ENCODE results near the gene LRMDA. TPM values are rescaled to one million over a fixed set of nuclear protein-coding genes. Genes with fewer than 3 reads are reported as not detected.

The LRMDA gene
- total and polyA plus RNA-seq, 2 donors from 2014 or later = 23.2 to 48.6 TPM

DNA sequence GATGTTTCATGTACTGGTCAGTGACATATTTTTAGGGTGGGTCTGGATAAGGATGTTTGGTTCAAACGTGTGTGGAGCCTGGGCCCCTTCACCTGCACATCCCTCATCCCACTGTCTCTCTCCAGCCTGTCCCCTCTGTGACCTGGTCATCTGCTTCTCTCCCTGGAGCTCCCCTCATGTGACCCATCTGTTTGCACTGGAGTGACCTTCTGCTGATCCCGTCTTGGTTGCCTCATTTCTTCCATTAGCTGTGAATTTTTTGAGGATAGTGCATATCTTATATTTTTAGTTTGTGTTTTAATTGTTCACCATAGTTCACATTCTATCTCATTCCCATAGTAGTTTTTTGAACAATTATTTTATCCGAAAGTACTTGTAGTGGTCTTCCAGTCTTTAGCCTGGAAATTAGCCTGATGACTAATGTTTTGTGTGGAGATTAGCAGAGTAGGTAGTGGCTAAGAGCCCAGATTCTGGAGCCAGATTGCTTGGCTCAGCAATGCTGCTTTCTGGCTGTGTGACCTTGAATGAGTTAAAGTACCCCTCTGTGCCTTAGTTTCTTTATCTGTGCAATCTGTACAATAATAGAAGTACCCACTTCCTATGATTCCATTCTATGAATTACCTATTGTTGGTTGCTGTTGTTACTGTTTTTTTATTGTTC lies 224.5 kb downstream of the LRMDA start:
- Histone ChIP-seq H3K27me3 (ENCODE audit: control insufficient read depth, insufficient read depth, low read length) (no peaks in the 10 kb centered on the region), H3K9ac (ENCODE audit: low read length in 3 of 3) (no peak overlapping the region), H3K36me3 (ENCODE audit: control insufficient read depth in 2 of 3, insufficient read depth in 3 of 3, low read length in 3 of 3) (no peaks in the 10 kb centered on the region), H3K4me1 (ENCODE audit: control insufficient read depth in 2 of 3, insufficient read depth in 2 of 3, low read depth in 1 of 3, low read length in 3 of 3) (peaks cover 0 to 12% (median 11%) of the 10 kb centered on the region in 3 donors), H3K4me3 (ENCODE audit: low read length in 3 of 3) (no peak overlapping the region), H3K9me3 (ENCODE audit: control insufficient read depth in 2 of 3, insufficient read depth in 1 of 3, low read length in 3 of 3) (no peaks in the 10 kb centered on the region), H3K27ac (ENCODE audit: low read depth in 2 of 2, low read length in 2 of 2) (no peak overlapping the region)
- DNase-seq (no peak), FAIRE-seq (no peak)
- TF ChIP-seq, protein P1, sequence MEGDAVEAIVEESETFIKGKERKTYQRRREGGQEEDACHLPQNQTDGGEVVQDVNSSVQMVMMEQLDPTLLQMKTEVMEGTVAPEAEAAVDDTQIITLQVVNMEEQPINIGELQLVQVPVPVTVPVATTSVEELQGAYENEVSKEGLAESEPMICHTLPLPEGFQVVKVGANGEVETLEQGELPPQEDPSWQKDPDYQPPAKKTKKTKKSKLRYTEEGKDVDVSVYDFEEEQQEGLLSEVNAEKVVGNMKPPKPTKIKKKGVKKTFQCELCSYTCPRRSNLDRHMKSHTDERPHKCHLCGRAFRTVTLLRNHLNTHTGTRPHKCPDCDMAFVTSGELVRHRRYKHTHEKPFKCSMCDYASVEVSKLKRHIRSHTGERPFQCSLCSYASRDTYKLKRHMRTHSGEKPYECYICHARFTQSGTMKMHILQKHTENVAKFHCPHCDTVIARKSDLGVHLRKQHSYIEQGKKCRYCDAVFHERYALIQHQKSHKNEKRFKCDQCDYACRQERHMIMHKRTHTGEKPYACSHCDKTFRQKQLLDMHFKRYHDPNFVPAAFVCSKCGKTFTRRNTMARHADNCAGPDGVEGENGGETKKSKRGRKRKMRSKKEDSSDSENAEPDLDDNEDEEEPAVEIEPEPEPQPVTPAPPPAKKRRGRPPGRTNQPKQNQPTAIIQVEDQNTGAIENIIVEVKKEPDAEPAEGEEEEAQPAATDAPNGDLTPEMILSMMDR (IDR thresholded peaks at IDR 0.05; ENCODE audit: borderline replicate concordance, extremely low read depth, insufficient read depth) = no peak
- intact Hi-C loops (cut with DNase I) = no loop called here

DNA sequence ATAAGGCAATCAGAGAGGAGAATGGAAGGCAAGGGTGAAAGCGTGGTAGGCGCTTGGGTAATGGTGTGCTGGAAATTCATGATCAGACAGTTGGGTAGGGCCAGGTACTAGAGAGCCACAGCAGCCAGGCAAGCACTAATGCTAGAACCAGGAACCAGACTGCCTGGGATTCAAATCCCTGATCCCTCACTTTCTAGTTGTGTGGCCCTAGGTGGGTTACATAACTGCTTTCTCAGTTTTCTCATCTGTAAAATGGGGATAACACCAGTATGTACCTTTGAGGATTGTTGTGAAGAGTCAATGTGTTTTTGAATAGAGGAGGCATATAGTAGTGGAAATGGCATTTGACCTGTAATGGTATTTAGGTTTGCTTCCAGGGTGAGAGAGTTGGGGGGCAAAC lies 225.9 kb downstream of the LRMDA start:
- TF ChIP-seq, protein P1 (IDR thresholded peaks at IDR 0.05; ENCODE audit: borderline replicate concordance, extremely low read depth, insufficient read depth) = no peak
- no peak overlapping the region for H3K27ac ChIP-seq (ENCODE audit: low read depth in 2 of 2, low read length in 2 of 2)
- intact Hi-C loops (cut with DNase I) = no loop called here
- peaks cover 0 to 15% (median 11%) of the 10 kb centered on the region in 3 donors for H3K4me1 ChIP-seq (ENCODE audit: control insufficient read depth in 2 of 3, insufficient read depth in 2 of 3, low read depth in 1 of 3, low read length in 3 of 3)
- H3K27me3 ChIP-seq (ENCODE audit: control insufficient read depth, insufficient read depth, low read length) = no peaks in the 10 kb centered on the region
- H3K9me3 ChIP-seq (ENCODE audit: control insufficient read depth in 2 of 3, insufficient read depth in 1 of 3, low read length in 3 of 3) = no peaks in the 10 kb centered on the region
- H3K4me3 ChIP-seq (ENCODE audit: low read length in 3 of 3) = no peak overlapping the region
- H3K9ac ChIP-seq (ENCODE audit: low read length in 3 of 3) = no peak overlapping the region
- FAIRE-seq = no peak
- no peaks in the 10 kb centered on the region for H3K36me3 ChIP-seq (ENCODE audit: control insufficient read depth in 2 of 3, insufficient read depth in 3 of 3, low read length in 3 of 3)
- no peak for DNase-seq

DNA sequence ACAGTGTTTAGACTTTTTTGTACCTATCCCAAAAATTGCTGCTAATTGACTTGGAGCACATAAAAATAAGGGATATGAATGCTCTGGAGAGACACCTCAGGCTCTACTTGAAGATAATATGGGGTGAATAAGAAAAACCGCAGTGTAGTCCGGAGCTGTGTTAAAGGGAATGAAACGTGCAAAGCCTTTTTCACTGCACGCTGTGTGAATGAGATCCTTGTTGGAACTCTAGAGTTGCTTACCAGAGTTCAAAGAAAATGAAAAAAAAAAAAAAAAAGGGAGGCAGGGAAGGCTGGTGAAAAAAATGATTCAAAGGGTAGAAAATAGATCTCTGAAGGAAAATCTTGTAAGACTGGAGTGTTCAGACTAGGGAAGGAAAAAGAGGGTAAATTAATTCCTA lies 226.6 kb downstream of the LRMDA start:
- TF ChIP-seq, protein P1 (IDR thresholded peaks at IDR 0.05; ENCODE audit: borderline replicate concordance, extremely low read depth, insufficient read depth) = no peak
- H3K27me3 ChIP-seq (ENCODE audit: control insufficient read depth, insufficient read depth, low read length) = no peaks in the 10 kb centered on the region
- H3K4me3 ChIP-seq (ENCODE audit: low read length in 3 of 3) = no peak overlapping the region
- DNase-seq (no peak), FAIRE-seq (no peak)
- H3K9me3 ChIP-seq (ENCODE audit: control insufficient read depth in 2 of 3, insufficient read depth in 1 of 3, low read length in 3 of 3) = no peaks in the 10 kb centered on the region
- peaks cover 0 to 15% (median 11%) of the 10 kb centered on the region in 3 donors for H3K4me1 ChIP-seq (ENCODE audit: control insufficient read depth in 2 of 3, insufficient read depth in 2 of 3, low read depth in 1 of 3, low read length in 3 of 3)
- H3K36me3 ChIP-seq (ENCODE audit: control insufficient read depth in 2 of 3, insufficient read depth in 3 of 3, low read length in 3 of 3) = no peaks in the 10 kb centered on the region
- no peak overlapping the region for H3K27ac ChIP-seq (ENCODE audit: low read depth in 2 of 2, low read length in 2 of 2)
- intact Hi-C loops (cut with DNase I) = no loop called here
- H3K9ac ChIP-seq (ENCODE audit: low read length in 3 of 3) = no peak overlapping the region

DNA sequence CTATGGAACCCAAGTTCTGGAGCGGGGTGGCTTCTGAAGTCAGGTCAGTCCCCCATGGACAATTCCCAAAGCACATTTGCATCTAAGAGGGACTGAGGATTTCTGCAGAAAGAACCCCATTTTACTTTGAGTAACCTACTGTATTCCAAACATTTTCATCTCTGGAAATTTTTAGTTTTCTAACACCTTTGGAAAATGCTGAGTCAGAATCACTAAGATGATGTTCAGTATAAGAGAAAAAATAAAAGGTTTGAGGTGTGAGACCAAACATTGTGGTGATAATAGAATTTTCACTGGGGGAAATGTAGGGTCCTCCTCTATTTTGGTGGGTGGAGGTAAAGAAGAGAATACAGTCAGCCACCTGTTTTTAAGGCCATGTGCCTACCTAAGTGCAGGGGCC lies 227.1 kb downstream of the LRMDA start:
- H3K4me1 ChIP-seq (ENCODE audit: control insufficient read depth in 2 of 3, insufficient read depth in 2 of 3, low read depth in 1 of 3, low read length in 3 of 3) = peaks cover 0 to 15% (median 11%) of the 10 kb centered on the region in 3 donors
- H3K4me3 ChIP-seq (ENCODE audit: low read length in 3 of 3) = no peak overlapping the region
- H3K9me3 ChIP-seq (ENCODE audit: control insufficient read depth in 2 of 3, insufficient read depth in 1 of 3, low read length in 3 of 3) = no peaks in the 10 kb centered on the region
- TF ChIP-seq, protein P1 (IDR thresholded peaks at IDR 0.05; ENCODE audit: borderline replicate concordance, extremely low read depth, insufficient read depth) = no peak
- no peaks in the 10 kb centered on the region for H3K36me3 ChIP-seq (ENCODE audit: control insufficient read depth in 2 of 3, insufficient read depth in 3 of 3, low read length in 3 of 3)
- no peak overlapping the region for H3K9ac ChIP-seq (ENCODE audit: low read length in 3 of 3)
- no peaks in the 10 kb centered on the region for H3K27me3 ChIP-seq (ENCODE audit: control insufficient read depth, insufficient read depth, low read length)
- DNase-seq (no peak), FAIRE-seq (no peak)
- intact Hi-C loops (cut with DNase I) = no loop called here
- no peak overlapping the region for H3K27ac ChIP-seq (ENCODE audit: low read depth in 2 of 2, low read length in 2 of 2)
